ENCODE data around the gene DDX20.

GRCh38 chr1:111789666-111790316 is 34.1 kb downstream of the DDX20 start:
- TF ChIP-seq POLR2A (IDR thresholded peaks at IDR 0.05; ENCODE audit: low read length) (no peak), GATA1 (IDR thresholded peaks at IDR 0.05; ENCODE audit: low read depth, low read length) (no peak)

Measured in erythroblast (primary cell).